ENCODE results near the gene PIGV. TPM values are rescaled to one million over a fixed set of nuclear protein-coding genes. Genes with fewer than 3 reads are reported as not detected.

PIGV gene
- total RNA-seq, 2 experiments from 2014 or later, result 10.3 to 18.0 TPM

DNA sequence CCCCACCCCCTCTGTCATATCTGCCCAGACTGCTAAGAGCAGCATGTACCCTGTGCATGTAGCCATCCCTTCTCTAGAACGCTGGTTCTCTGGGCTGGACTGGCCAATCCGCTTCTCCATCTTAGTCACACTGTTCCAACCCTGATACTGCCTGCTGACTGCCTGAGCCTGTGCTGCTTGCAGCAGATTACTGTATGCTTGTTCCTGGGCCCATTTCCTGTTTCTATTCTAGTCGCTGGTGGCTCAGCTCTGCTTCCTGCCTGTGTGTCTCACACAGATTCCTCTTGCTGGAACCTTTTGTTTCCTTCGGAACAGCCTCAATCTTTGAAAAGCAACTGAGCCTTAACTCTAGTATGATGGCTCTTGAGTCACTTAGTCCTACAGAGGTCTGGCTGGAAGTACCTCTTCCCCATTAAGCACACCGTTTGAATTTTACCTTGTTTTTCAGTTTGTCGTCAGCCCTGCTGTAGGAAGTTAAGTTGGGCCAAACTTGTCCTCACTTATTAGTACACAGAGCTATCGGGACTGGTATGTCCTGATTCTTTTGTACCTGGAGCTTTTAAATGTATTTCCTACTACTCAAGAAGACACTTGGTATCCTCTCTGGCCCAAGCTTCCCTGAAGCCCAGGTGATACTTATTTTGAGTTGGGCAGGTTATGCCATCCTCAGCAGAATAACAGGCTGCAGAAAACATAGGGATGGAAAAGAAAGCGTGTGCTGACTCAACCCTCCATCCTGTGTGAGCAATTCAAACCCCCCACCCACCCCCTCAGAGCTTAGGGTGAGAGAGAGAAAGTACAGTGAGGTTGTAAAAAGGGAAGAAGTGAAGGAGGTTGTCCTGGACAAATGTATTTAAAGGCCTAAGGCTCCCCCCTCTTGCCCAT lies 43.4 kb upstream of the PIGV start:
- CTCF ChIA-PET (ENCODE audit: unreplicated experiment), result interaction anchor here (1.6 kb wide), 1 partner anchor 44 kb away, joined by 5 read pairs; the partner anchor contains the start of gene PIGV
- H3K36me3 ChIP-seq (ENCODE audit: insufficient read depth, low read length), result peaks cover 91% of the 10 kb centered on the region
- H3K79me2 ChIP-seq (ENCODE audit: insufficient read depth, low read depth, low read length), result peaks cover 64% of the 10 kb centered on the region; the same call in 1 of the 2 replicates
- H3K4me1 ChIP-seq (ENCODE audit: insufficient read depth, low read length, poor library complexity, severe bottlenecking), result peaks cover 60% of the 10 kb centered on the region
- peak overlapping the region; percentile 81 for H3K4me2 ChIP-seq (ENCODE audit: low read length)
- TF ChIP-seq, protein P1, sequence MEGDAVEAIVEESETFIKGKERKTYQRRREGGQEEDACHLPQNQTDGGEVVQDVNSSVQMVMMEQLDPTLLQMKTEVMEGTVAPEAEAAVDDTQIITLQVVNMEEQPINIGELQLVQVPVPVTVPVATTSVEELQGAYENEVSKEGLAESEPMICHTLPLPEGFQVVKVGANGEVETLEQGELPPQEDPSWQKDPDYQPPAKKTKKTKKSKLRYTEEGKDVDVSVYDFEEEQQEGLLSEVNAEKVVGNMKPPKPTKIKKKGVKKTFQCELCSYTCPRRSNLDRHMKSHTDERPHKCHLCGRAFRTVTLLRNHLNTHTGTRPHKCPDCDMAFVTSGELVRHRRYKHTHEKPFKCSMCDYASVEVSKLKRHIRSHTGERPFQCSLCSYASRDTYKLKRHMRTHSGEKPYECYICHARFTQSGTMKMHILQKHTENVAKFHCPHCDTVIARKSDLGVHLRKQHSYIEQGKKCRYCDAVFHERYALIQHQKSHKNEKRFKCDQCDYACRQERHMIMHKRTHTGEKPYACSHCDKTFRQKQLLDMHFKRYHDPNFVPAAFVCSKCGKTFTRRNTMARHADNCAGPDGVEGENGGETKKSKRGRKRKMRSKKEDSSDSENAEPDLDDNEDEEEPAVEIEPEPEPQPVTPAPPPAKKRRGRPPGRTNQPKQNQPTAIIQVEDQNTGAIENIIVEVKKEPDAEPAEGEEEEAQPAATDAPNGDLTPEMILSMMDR (conservative IDR thresholded peaks at IDR 0.05; ENCODE audit: low read length), result no peak
- TF ChIP-seq EZH2phosphoT487 (IDR thresholded peaks at IDR 0.05; ENCODE audit: borderline replicate concordance, low read depth, low read length), result no peak
- no TSS peak for BruUV-seq (replicated peaks)
- intact Hi-C loops (cut with micrococcal nuclease; ENCODE audit: unreplicated experiment), result loop anchor here (1.0 to 2.0 kb wide), 2 partner anchors 43 to 52 kb away; partner anchors contain the start of gene PIGV
- H3K27ac ChIP-seq (ENCODE audit: low read depth, low read length, poor library complexity, severe bottlenecking), result peak overlapping the region; percentile 96
- no peaks in the 10 kb centered on the region for H3K9me3 ChIP-seq (ENCODE audit: low read length)
- peak overlapping the region; percentile 61 for H3K4me3 ChIP-seq (ENCODE audit: low read depth, low read length, poor library complexity, severe bottlenecking)
- no peaks in the 10 kb centered on the region for H4K20me1 ChIP-seq (ENCODE audit: insufficient read depth, low read length)
- no peaks in the 10 kb centered on the region for H3K9me2 ChIP-seq (ENCODE audit: insufficient read depth, low read length)
- peak; percentile 97 for DNase-seq (ENCODE audit: low spot score)
- H2AFZ ChIP-seq (ENCODE audit: low read length), result no peak overlapping the region
- POLR2A ChIA-PET, result interaction anchor here (0.6 to 4.2 kb wide), 13 partner anchors 12 to 416 kb away, joined by 3 to 24 read pairs (median 4); no protein-coding TSS in a partner anchor

GRCh38 chr1:26745191-26745590 lies 42.6 kb upstream of the PIGV start:
- no peak overlapping the region for H2AFZ ChIP-seq (ENCODE audit: low read length)
- no peaks in the 10 kb centered on the region for H3K9me2 ChIP-seq (ENCODE audit: insufficient read depth, low read length)
- peaks cover 57% of the 10 kb centered on the region; the same call in 1 of the 2 replicates for H3K79me2 ChIP-seq (ENCODE audit: insufficient read depth, low read depth, low read length)
- peaks cover 91% of the 10 kb centered on the region for H3K36me3 ChIP-seq (ENCODE audit: insufficient read depth, low read length)
- ChIA-PET CTCF (ENCODE audit: unreplicated experiment) (interaction anchor here (0.5 kb wide), 1 partner anchor 140 kb away, joined by 3 read pairs; no protein-coding TSS in a partner anchor), POLR2A (interaction anchor here (0.7 to 4.2 kb wide), 13 partner anchors 13 to 68 kb away, joined by 3 to 24 read pairs (median 4); no protein-coding TSS in a partner anchor)
- intact Hi-C loops (cut with micrococcal nuclease; ENCODE audit: unreplicated experiment), result loop anchor here (2.0 kb wide), 1 partner anchor 52 kb away; no protein-coding TSS in a partner anchor
- no TSS peak for BruUV-seq (replicated peaks)
- H3K4me1 ChIP-seq (ENCODE audit: insufficient read depth, low read length, poor library complexity, severe bottlenecking), result peaks cover 51% of the 10 kb centered on the region
- peak overlapping the region; percentile 96 for H3K27ac ChIP-seq (ENCODE audit: low read depth, low read length, poor library complexity, severe bottlenecking)
- TF ChIP-seq EZH2phosphoT487 (IDR thresholded peaks at IDR 0.05; ENCODE audit: borderline replicate concordance, low read depth, low read length), result no peak
- TF ChIP-seq, protein P1 (conservative IDR thresholded peaks at IDR 0.05; ENCODE audit: low read length), result no peak
- peak overlapping the region; percentile 81 for H3K4me2 ChIP-seq (ENCODE audit: low read length)
- no peaks in the 10 kb centered on the region for H4K20me1 ChIP-seq (ENCODE audit: insufficient read depth, low read length)
- peak overlapping the region; percentile 61 for H3K4me3 ChIP-seq (ENCODE audit: low read depth, low read length, poor library complexity, severe bottlenecking)
- DNase-seq (ENCODE audit: low spot score), result no peak
- no peaks in the 10 kb centered on the region for H3K9me3 ChIP-seq (ENCODE audit: low read length)
